Esophagus squamous epithelium (tissue), 5 donors: ENCODE results near the gene ACCSL. TPM values are rescaled to one million over a fixed set of nuclear protein-coding genes. Genes with fewer than 3 reads are reported as not detected.

Source experiments
- DNase-seq: peaks from one replicate; lab custom pipeline; 2025; lab: John Stamatoyannopoulos, UW
- H3K27ac ChIP-seq, 4 donors: fragments of 200-600 bp; sonication (generic); one replicate each; pipeline ENCODE4 v1.5.1; 2016 to 2019; ENCODE audit warnings: mild to moderate bottlenecking in 1 of 4
- H3K27me3 ChIP-seq, 4 donors: fragments of 200-600 bp; sonication (generic); 1 replicate in 3 of 4; 2 replicates in 1 of 4; pipeline versions ENCODE4 v1.5.1 to v1.6.0; 2017 to 2021; ENCODE audit warnings: antibody characterized with exemption in 1 of 4
- H3K36me3 ChIP-seq, 3 donors: fragments of 200-600 bp; sonication (generic); one replicate each; pipeline ENCODE4 v1.5.1; 2016 to 2019
- H3K4me1 ChIP-seq, 3 donors: fragments of 200-600 bp; sonication (generic); one replicate each; pipeline ENCODE4 v1.5.1; 2017 to 2019
- H3K4me3 ChIP-seq, 4 donors: fragments of 200-600 bp; sonication (generic); 1 replicate in 3 of 4; 2 replicates in 1 of 4; pipeline ENCODE4 v1.5.1; 2016 to 2019; ENCODE audit warnings: mild to moderate bottlenecking in 2 of 4, moderate library complexity in 1 of 4
- H3K9me3 ChIP-seq, 3 donors: fragments of 200-600 bp; sonication (generic); one replicate each; pipeline ENCODE4 v1.5.1; 2016 to 2019
- CTCF ChIP-seq, 6 experiments: fragments of 450-650 bp in 4 of 6; fragments of 200-600 bp in 2 of 6; sonication (generic) in 2 of 6; IDR thresholded peaks; one replicate each; pipeline ENCODE4 v1.5.1; 2016 to 2019; ENCODE audit warnings: antibody characterized with exemption in 6 of 6, mild to moderate bottlenecking in 4 of 6, moderate library complexity in 4 of 6
- POLR2A ChIP-seq, 4 donors: fragments of 450-650 bp; IDR thresholded peaks; one replicate each; pipeline ENCODE4 v1.6.1; 2017; ENCODE audit warnings: antibody characterized with exemption in 4 of 4, mild to moderate bottlenecking in 4 of 4, moderate library complexity in 3 of 4
- WGBS, 2 donors: methylation state at CpG; one replicate each; pipeline ENCODE4 v1.1.5; 2018; 5-methylcytosine and 5-hydroxymethylcytosine counted together
- intact Hi-C: fragments of 100-400 bp; cut with DNase I; formaldehyde crosslinking; loops from one replicate; pipeline ENCODE4 v1.15.0; 2022
- total RNA-seq, 4 donors: library from RNA; depleted of rRNA; stranded (reverse); fragments of >200 nt; gene quantifications; one replicate each; pipeline ENCODE4 v1.1.0, GENCODE V29; 2016
- donor health status: DM: yes; HTN: yes; CAD: no.

ACCSL gene
- total RNA-seq, 4 donors from 2014 or later = not detected

GRCh38 chr11:44003736-44004451, 43.9 kb upstream of the ACCSL start:
- TF ChIP-seq CTCF (IDR thresholded peaks at IDR 0.05) = no peak
- no peak for TF ChIP-seq POLR2A (IDR thresholded peaks at IDR 0.05)
- Histone ChIP-seq H3K27me3 (peaks cover 0 to 7% (median 0%) of the 10 kb centered on the region in 4 donors), H3K4me1 (no peaks in the 10 kb centered on the region), H3K4me3 (no peak overlapping the region), H3K9me3 (no peaks in the 10 kb centered on the region), H3K27ac (no peak overlapping the region), H3K36me3 (no peaks in the 10 kb centered on the region)
- no peak for DNase-seq
- intact Hi-C loops = no loop called here
- WGBS, 2 donors = 87 to 94% methylated on average over 8 of the region's 9 CpGs

GRCh38 chr11:44004452-44005062, 43.2 kb upstream of the ACCSL start:
- H3K27ac ChIP-seq = no peak overlapping the region
- H3K4me1 ChIP-seq = no peaks in the 10 kb centered on the region
- peaks cover 0 to 7% (median 0%) of the 10 kb centered on the region in 4 donors for H3K27me3 ChIP-seq
- no peak for DNase-seq
- H3K36me3 ChIP-seq = no peaks in the 10 kb centered on the region
- no peak overlapping the region for H3K4me3 ChIP-seq
- intact Hi-C loops = no loop called here
- 80 to 83% methylated on average over 7 to 8 of the region's 10 CpGs for WGBS, 2 donors
- no peak for TF ChIP-seq CTCF (IDR thresholded peaks at IDR 0.05)
- TF ChIP-seq POLR2A (IDR thresholded peaks at IDR 0.05) = no peak
- H3K9me3 ChIP-seq = no peaks in the 10 kb centered on the region

- H3K4me3 ChIP-seq = no peak overlapping the region
- TF ChIP-seq CTCF (IDR thresholded peaks at IDR 0.05) = no peak
- no peak for TF ChIP-seq POLR2A (IDR thresholded peaks at IDR 0.05)
- 29 to 57% methylated on average over 9 to 10 of the region's 14 CpGs for WGBS, 2 donors
- peaks cover 0 to 7% (median 0%) of the 10 kb centered on the region in 4 donors for H3K27me3 ChIP-seq
- no peak overlapping the region for H3K27ac ChIP-seq
- no peak for DNase-seq
- H3K9me3 ChIP-seq = no peaks in the 10 kb centered on the region
- intact Hi-C loops = no loop called here
- H3K36me3 ChIP-seq = no peaks in the 10 kb centered on the region
- H3K4me1 ChIP-seq = no peaks in the 10 kb centered on the region
Observed at GRCh38 chr11:44005063-44005701, 42.6 kb upstream of the ACCSL start.

- Histone ChIP-seq H3K27me3 (peaks cover 0 to 6% (median 0%) of the 10 kb centered on the region in 4 donors), H3K4me1 (no peaks in the 10 kb centered on the region), H3K9me3 (no peaks in the 10 kb centered on the region), H3K27ac (no peak overlapping the region), H3K36me3 (no peaks in the 10 kb centered on the region), H3K4me3 (no peak overlapping the region)
- intact Hi-C loops = no loop called here
- 100% methylated on average over 1 of the region's 1 CpG; no CpG with 5 or more reads in 1 of the 2 donors for WGBS, 2 donors
- DNase-seq = no peak
- TF ChIP-seq POLR2A (IDR thresholded peaks at IDR 0.05) = no peak
- TF ChIP-seq CTCF (IDR thresholded peaks at IDR 0.05) = no peak
Observed at GRCh38 chr11:44005956-44006355, 41.8 kb upstream of the ACCSL start.

GRCh38 chr11:44006917-44007361, 40.8 kb upstream of the ACCSL start:
- no peaks in the 10 kb centered on the region for H3K4me1 ChIP-seq
- WGBS, 2 donors = 60 to 76% methylated on average over 3 to 9 of the region's 11 CpGs
- peak overlapping the region in 2 of 4 donors; percentile 34 to 54 for H3K27ac ChIP-seq
- H3K4me3 ChIP-seq = no peak overlapping the region
- DNase-seq = no peak
- no peaks in the 10 kb centered on the region for H3K27me3 ChIP-seq
- no peaks in the 10 kb centered on the region for H3K36me3 ChIP-seq
- no peak for TF ChIP-seq CTCF (IDR thresholded peaks at IDR 0.05)
- no peak for TF ChIP-seq POLR2A (IDR thresholded peaks at IDR 0.05)
- intact Hi-C loops = no loop called here
- no peaks in the 10 kb centered on the region for H3K9me3 ChIP-seq
